GM19468 (cell line): ENCODE measurements around the gene ALPK1.

Source experiments
- ATAC-seq: cut with Tn5 transposase; IDR thresholded peaks from one replicate; pipeline ENCODE4 v1.9.1; 2021; ENCODE audit warnings: mild to moderate bottlenecking, moderate library complexity, moderate number of reproducible peaks; ENCODE audit not compliant: unreplicated experiment; ENCODE audit errors: extremely low read depth

ALPK1 gene

DNA sequence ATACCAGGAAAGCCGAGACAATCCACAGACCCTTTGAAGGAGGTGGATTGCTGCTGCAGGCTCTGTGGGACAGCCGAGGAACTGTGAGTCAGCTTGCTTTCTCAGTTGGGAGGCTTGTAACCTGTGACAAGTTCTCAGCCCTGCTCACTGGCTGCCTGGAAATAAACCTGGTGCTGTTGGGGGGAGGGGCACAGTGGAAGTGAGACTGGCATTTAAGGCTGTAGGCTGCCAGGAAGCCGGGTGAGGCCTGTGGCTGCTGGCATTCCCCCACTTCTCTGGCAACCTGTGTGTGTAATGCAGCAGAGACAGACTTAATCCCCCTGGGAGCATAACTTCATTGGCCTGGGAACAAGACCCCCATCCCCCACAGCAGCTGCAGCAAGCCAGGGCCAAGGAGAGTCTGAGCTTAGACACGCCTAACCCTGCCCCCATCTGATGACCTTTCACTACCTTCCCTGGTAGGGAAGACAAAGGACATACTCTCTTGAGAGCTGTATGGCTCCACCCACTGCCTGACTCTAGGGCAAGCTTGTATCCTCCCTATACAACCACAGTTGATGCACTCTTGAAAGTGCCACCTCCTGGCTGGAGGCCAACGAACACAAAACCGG, 64.1 kb downstream of the ALPK1 start:
- ATAC-seq, result no peak

DNA sequence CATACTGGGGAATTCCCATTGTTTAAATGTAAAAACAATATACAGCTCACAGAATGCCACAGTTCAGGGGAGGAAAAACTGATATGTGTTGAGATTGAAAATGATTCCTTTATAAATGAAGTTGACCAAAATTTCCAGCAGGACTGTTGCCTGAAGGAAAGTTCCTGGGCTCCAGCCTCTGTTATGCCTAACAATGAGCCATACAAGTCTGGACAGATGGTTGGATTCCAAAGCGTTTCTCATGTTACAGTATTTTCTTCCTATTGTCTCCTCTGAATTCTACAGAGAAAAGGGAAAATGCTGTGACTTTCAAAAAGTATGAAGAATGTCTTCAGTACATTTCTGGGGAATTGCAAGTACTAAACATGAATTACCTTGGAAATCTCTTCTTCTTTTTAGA, 73.3 kb downstream of the ALPK1 start:
- no peak for ATAC-seq

DNA sequence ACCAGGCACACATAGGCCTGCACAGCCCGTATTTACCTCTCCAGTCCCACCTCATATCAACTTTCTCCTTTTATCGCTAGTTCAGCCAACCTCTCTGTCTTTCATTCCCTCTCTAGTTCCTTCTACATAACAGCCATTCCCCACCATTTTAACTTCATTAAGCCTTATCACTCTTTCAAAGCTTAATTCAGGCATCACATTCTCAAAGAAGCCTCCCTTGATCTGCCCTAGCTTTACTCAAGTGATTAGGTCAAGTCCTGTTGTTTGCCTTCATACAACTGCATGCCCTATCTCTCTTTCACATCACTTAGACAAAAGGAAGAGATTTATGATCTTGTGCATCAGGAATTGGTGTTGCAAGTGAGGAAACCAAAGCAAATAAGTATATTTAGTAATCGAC, 74.2 kb downstream of the ALPK1 start:
- no peak for ATAC-seq

DNA sequence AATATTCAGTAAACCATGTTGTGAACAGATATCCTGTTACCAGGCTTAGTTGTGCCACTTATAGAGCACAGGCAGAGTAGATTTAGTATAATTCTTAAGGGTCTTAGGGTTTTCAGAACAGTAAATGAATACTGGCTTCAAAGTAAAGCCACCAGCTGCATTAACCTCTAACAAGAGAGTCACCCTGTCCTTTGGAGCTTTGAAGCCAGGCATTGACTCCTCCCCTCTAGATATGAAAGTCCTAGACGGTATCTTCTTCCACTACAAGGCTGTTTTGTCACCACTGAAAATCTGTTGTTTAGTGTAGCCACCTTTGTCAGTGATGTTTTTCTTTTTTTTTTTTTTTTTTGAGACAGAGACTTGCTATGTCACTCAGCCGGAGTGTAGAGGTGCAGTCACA, 77.7 kb downstream of the ALPK1 start:
- no peak for ATAC-seq

DNA sequence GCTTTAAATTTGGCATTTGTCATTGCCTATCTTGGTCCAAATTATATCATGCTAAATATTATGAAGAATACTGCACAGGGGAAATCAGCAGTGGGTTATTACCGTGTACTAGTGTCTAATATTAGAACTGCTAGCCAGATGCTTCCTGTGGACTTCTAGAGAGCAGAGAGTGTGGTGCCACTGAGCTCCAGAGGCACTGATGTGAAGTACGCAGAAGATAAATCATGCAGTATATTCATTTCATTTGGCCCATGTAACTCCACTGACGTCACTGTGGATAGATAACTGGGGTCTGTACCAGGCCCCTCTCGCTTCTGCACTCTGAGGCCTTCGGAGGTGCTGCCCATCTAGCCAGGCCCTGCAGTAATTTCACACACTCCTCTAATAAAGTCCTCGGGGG, 80.0 kb downstream of the ALPK1 start:
- ATAC-seq, result no peak

DNA sequence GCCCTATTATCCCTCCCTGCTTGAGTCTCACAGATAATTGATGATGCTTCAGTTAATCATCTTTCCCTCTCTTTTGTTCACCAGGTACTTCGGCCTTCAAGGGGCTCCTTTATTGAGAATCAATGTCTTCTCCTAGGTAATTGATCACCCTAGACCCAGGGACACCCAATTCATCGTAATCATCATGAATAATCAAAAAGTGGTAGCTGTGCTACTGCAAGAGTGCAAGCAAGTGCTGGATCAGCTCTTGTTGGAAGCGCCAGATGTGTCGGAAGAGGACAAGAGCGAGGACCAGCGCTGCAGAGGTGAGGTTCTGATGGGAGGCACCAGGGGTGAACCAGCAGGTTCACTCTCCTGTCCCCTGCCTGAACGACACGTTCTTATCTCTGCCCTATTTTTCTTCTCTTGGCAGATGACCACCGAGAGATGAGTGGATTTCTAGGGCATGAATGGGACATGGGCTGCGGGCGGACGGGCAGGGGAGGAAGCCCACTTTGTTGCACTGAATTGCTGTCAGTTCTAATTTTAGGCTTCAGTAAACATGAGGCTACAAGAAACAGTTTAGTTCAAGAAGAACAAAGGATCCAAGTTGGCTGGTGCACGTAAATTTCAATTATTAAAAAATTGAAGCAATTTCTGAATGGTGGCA, 80.5 kb downstream of the ALPK1 start:
- ATAC-seq, result no peak

DNA sequence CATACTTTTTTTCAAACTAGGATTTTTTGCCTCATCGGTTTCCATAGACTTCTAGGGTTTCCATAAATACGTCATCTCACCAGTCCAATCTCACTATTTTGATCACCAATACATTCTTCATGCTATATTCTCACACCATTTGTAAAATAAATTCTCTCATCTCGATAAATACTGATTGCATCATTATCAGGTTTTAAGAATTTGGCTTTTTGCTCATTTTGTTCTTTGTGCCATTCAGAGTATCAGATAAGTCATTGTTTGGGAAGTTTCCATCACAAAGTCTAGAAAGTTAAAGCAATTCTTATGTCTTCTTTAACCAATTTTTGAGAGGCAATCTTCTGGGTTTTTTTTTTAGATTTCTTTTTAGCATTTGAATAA, 81.1 kb downstream of the ALPK1 start:
- ATAC-seq, result no peak

DNA sequence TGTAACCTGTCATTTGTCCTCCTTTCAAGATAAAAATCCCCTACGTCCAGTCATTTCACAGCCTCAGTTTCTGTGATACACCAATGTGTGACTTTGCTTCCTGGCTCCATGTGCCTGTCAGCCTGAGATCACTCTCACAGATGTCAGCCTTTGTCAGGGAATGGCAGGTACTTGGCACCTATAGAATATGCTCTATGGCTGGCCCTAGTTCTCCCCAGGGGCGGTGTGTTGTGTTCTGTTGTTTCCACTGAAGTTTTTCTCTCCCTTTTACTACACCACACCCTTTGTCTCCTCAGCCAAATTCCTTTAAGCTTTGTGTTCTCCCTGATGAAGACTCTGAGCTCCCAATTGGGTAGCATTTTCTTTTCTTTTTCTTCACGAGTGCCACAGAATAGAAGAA, 81.7 kb downstream of the ALPK1 start:
- no peak for ATAC-seq

DNA sequence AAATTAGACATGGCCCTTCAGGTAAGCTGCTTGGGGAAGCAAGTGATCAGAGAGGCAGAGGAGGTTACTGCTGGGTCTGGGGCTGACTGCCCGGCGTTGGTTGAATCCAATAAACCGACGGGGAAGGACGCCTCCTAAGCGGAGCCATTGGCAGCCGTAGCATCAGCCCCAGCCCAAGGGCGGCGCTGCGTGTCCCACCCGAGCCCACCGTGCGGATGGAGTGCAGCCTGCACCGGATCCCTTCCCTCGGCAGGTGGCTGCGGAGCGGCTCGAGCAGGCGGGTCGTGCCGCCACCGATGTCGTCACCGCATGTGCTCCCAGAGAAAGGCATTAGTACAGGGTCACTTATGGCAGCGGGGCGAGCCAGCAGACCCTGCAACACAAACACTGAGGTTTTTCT, 82.1 kb downstream of the ALPK1 start:
- no peak for ATAC-seq

DNA sequence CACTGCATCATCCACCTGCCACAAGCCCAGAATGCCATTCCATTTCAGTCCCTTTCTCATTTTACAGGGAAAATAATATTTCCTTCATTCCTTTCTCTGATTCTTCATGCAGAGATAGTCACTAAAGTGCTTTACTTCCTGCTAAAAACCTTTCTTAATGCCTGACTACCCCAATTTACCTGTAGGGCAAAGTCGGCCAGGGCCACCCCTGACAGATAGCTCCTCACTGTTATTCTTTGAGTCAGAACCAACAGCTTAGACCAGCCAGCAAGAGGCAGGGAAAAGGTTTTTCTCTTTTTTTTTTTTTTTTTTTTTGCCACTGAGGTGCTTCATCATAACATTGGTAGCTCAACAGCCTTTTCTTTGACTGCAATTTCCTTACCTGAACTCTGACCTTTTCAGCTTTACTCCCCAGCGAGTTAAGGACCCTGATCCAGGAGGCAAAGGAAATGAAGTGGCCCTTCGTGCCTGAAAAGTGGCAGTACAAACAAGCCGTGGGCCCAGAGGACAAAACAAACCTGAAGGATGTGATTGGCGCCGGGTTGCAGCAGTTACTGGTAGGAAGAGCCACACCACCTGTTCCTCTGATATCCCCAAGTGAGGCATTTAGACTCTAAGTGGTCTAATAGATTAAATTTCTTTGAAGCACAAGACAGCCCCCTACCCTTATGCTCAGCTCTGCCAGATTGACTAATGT, 85.0 kb downstream of the ALPK1 start:
- ATAC-seq, result no peak

DNA sequence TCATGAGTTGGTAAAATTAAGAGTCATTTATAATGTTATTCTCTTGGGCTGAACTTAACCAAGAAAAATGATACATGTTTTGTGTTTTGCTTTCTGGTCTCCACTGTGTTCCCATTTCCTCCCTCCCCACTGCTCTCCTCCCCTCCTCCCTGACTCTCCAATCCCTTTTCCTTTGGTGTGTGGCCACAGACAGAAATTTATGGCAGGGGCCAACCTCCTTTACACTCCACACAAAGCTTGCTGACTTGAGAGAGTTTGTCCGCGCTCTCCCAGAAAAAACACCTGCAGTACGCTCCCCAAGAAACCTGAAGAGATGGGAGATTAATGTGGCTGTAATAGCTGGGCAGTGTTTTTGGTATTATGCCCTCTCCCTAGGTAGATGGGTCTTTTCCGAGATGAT, 88.9 kb downstream of the ALPK1 start:
- ATAC-seq, result no peak

DNA sequence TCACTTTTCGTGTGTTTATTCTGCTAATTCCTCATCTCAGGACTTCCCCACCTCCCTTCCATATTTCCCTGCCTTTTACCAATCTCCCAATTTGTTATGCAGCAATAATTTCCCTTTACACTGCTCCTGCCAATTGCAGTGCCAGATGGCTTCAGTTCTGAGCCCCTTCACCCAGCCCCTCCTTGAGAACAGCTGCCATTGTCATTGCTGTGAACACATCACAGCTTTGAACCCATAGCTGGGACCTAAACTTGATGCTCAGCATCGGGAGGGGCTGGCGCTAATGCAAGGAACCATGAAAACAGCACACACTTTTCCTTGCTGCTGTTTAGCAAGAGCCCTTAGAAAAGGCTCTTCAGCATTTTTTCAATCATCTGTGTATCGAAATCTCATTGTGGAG, 104.9 kb downstream of the ALPK1 start:
- no peak for ATAC-seq

DNA sequence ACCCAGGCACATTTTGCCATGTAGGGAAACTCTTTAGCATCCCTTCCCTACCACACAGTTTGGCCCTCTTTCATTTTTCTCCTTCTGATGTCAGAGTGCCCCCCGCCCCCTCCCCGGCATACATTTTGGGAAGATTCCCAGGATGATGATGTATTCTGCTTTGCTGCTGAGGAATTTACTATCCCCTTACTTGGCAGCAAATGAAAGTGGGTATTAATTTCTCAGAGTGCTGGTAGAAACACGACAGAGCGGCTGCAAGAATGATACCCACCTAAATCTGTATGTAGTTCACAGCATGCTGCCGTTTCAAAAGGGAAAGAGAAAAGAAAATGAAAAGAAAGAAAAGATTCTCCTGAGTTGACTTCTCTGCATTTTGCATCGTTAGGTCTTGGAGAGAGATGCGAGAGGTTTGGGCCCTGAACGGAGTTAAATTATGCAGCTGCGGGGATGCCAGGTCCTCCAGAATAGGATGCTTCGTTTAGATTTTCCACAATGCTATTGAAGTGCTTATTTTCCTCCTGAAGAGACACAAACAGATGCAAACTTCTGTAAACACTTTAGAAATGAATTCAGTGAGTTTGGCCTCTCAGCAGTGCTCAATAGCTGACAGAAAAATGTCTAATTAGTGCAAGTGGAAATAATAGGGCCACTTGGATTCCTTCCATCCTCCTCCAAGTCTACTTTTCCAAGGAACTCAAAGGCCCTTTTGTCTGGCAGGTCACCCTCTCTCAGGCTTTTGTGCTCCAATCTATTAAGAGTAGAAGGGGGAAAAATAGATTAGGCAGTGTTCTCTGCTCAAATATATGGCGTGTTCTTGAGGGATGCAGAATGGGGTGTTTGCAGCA, 106.2 kb downstream of the ALPK1 start:
- no peak for ATAC-seq

DNA sequence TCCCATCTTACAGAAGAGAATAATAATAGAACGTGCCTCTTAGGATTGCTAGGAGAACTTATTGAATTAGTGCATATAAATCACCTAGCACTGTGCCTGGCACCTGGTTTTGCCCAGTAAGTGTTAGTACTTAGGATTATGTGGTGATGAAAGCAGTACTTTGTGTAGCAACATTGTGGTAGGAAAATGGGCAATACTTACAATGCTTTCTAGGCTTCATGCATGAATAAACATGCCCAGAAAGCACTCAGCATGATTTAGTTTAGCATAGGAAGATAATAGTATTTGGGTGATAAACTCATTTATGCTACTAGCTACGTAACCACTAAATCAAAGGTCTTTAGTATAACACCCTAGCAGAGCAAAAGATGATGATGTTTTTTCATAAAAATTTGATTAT, 113.2 kb downstream of the ALPK1 start:
- ATAC-seq, result no peak

DNA sequence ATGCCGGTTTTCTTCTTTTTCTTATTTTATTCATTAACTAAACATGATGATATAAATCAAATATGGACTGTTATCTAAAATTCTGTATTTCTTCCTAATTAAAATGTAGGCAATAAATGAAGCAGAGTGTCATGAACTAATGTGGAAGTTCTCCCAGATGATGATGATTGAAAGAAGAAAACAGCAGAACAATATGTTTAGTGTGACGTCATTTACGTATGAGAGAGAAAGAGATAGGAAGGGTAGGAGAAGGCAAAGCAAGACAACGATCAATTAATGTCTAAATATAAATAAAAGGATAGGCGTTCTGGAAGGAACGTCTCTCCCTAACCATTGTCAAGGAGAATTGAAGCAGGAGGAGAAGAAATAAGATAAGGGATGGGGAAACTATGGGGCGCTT, 113.6 kb downstream of the ALPK1 start:
- no peak for ATAC-seq

DNA sequence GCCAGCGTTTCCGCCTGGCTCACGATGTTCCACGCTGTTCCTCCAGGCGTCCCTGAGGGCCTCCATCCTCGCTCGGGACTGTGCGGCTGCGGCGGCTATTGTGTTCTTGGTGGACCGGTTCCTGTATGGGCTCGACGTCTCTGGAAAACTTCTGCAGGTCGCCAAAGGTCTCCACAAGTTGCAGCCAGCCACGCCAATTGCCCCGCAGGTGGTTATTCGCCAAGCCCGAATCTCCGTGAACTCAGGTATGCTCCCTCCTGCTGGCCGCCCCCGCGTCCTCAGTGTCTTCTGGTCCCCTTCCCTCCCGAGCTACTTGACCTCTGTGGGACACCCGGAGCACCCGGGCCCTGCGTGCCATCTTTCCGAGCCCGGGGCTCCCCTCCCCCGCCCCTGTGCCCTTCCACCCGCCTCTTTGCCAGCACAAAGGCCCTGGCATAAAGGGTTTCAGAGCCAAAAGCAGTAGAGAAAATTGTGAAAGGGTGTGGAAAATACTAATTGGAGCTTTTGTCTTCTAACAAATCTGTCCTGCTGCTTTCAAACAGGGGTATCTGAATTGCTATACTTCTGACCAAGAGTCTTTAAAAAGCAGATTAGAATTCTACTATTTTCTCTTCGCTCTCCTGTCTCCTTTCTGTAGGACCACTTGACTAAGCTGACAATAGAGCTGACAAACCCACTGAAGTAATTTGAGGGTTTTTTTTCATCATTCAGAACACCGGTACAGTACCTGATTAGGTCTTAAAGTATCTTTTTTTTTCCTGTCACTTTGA, 114.8 kb downstream of the ALPK1 start:
- no peak for ATAC-seq

DNA sequence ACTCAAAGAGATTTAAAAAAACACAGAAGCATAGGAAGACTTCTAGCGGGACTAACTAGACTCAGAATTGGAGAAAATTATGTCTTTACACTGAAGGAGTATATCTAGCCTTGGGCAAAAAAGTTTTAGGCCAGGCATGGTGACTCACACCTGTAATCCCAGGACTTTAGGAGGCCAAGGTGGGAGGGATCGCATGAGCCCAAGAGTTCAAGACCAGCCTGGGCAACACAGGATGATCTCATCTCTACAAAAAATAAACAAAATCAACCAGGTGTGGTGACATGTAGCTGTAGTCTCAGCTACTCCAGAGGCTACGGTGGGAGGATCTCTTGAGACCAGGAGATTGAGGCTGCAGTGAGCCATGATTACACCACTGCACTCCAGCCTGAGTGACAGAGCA, 119.3 kb downstream of the ALPK1 start:
- no peak for ATAC-seq

DNA sequence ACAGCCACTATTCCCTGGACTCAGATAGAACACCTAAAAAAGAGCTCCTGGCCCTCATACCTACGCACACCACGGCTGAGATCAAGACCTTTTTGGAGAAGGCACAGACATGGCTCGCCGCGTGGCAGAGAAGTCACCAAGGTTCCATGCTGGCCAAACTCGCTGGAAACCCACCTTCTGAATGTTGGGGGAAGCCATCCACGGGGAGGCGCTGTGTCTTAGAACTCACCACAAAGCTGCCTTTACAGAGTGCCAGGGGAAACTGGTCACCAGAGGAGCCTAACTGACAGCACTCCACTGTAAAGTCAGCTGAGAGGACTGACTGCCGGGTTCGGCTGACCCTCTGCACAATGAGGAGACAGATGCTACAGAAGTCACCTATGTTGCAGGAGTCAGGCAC, 120.9 kb downstream of the ALPK1 start:
- ATAC-seq, result no peak

DNA sequence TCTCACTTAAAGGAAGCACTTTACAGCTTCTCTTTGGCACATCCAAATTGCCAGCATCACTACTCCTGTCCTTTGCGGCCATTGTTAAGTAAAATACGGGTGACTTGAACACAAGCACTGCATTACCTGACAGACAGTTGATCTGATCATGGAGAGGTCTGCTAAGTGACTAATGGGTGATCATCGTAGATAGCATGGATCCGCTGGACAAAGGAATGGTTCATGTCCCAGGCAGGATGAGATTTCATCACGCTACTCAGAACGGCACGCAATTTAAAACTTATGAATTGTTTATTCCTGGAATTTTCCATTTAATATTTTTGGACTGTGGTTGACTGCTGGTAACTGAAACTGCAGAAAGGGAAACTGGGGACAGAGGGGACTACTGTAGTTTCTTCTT, 124.7 kb downstream of the ALPK1 start:
- ATAC-seq, result no peak

DNA sequence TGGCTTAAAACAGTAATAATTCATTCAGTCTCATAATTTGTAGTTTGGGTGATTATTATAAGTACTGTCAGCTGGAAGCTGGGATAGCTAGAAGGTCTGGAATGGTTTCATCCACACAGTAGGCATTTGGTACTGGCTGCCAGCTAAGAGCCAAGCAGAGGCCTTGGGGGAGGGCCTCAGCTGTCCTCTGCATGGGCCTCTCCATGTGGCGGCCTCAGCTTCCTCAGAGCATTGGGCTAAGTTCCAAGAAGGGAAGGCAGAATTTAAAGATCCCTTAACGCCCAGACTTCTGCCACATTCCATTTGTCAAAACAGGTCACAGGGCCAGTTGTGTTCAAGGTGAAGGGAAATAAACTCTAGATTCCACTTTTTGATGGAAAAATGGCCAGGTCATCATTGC, 125.5 kb downstream of the ALPK1 start:
- ATAC-seq, result no peak
